ENCODE results near the gene ZBTB3. TPM values are rescaled to one million over a fixed set of nuclear protein-coding genes. Genes with fewer than 3 reads are reported as not detected.
A peak's percentile ranks its signal among the peaks of the same experiment; 100 is the strongest.
"Not testable (repeated sequence)": the region's sequence is repeated elsewhere in the genome, so short reads cannot be mapped to it uniquely, and the experiment has no call there.

The ZBTB3 gene
- total RNA-seq, 1 donor from 2014 or later, result 11.2 TPM

DNA sequence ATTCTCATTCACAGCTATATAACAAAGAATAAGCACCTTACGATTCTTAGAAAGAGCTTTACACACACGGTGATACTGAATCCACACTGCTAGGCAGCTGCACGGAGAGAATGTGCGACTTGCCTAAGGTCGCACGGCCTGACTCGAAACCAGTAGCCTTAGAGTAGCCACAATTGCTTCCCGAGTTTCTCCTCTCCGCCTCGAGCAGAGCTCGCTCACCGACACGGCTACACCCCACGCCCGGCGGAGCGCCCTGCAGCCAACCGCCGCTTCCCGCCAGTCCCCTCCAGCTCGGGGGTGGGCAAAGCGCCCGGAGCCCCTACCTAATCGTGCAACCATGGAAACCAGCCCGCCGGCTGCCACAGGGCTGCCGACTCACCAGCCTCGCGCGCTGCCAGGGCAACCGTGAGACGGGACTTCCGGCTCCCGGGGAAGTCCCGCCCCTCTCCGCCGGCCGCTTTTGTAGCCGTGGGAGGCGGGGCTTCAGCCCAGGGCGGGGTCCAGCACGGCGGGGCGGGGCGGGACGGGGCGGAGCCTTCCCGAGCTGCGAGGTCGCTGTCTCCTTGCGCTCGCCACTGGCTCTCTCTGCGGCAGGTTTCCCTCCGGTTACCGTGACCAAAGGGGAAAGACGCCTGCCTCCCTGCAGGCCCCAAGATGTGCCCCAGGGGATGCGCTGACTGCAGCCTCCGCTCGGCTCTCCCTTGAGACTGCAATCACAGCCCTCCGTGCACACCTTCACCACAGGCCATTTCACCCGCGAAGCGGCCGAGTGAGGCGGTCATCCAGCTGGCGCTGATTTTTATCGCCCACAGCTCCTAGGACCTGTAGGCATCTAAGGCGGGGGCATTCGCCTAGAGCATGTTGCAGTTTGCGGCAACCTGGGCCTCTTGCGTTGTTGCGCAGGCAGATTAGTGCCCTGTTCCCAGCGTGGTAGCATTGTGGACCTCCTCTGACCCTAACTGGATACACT lies 47.8 kb downstream of the ZBTB3 start:
- no peak for TF ChIP-seq EZH2 (IDR thresholded peaks at IDR 0.05; ENCODE audit: insufficient read depth, low read length)
- H3K9me3 Mint-ChIP-seq (ENCODE audit: unreplicated experiment), result no peaks in the 10 kb centered on the region
- Histone ChIP-seq H4K20me1 (ENCODE audit: insufficient read depth, low read length) (no peaks in the 10 kb centered on the region), H2AFZ (ENCODE audit: low read depth, low read length) (peak overlapping the region; percentile 50), H3K4me1 (ENCODE audit: insufficient read depth, low read length) (peaks cover 34% of the 10 kb centered on the region), H3K4me2 (ENCODE audit: low read length) (peak overlapping the region; percentile 94), H3K9ac (ENCODE audit: low read length) (peak overlapping the region; percentile 86), H3K79me2 (ENCODE audit: insufficient read depth, low read length) (peaks cover 5% of the 10 kb centered on the region), H3K27ac (ENCODE audit: low read depth, low read length) (peak overlapping the region; percentile 70), H3K4me3 (ENCODE audit: insufficient read depth, low read depth, low read length) (peak overlapping the region; percentile 77), H3K27me3 (ENCODE audit: insufficient read depth, low read length) (no peaks in the 10 kb centered on the region), H3K9me3 (ENCODE audit: insufficient read depth, low read depth, low read length) (no peaks in the 10 kb centered on the region), H3K36me3 (ENCODE audit: insufficient read depth, low read length) (peaks cover 14% of the 10 kb centered on the region)
- H3K27ac Mint-ChIP-seq (ENCODE audit: unreplicated experiment), result peak overlapping the region; percentile 93
- H3K4me1 Mint-ChIP-seq (ENCODE audit: low read depth, unreplicated experiment), result peaks cover 28% of the 10 kb centered on the region
- H3K36me3 Mint-ChIP-seq (ENCODE audit: low read depth, unreplicated experiment), result peaks cover 15% of the 10 kb centered on the region
- H3K27me3 Mint-ChIP-seq (ENCODE audit: low read depth, unreplicated experiment), result no peaks in the 10 kb centered on the region
- DNase-seq (ENCODE audit: low read depth) (peak; percentile 85), FAIRE-seq (no peak)
- peak overlapping the region; percentile 87 for H3K4me3 Mint-ChIP-seq (ENCODE audit: unreplicated experiment)

DNA sequence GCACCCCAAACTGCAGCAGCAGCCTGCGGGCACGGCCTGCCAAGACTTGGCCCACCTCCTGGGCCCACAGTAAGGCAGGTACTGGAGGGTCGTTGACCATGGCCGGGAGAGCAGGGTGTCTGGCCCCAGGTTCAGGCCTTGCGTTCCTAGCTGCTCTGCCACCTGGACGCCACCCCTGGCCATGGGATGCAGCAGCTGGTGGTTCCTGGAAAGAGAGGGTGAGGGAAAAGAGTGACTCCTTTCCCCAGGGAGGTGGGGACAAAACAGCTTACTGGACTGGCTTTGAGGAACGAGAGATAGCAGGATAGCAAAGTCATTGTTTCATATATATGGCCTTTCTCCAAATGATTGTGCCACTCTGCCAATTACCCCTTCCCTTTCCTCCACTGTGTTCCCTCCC lies 48.5 kb downstream of the ZBTB3 start:
- H3K4me3 ChIP-seq (ENCODE audit: insufficient read depth, low read depth, low read length), result peak overlapping the region; percentile 77
- no peak for FAIRE-seq
- no peak for DNase-seq (ENCODE audit: low read depth)
- no peaks in the 10 kb centered on the region for H3K27me3 Mint-ChIP-seq (ENCODE audit: low read depth, unreplicated experiment)
- H2AFZ ChIP-seq (ENCODE audit: low read depth, low read length), result peak overlapping the region; percentile 50
- no peaks in the 10 kb centered on the region for H4K20me1 ChIP-seq (ENCODE audit: insufficient read depth, low read length)
- peak overlapping the region; percentile 86 for H3K9ac ChIP-seq (ENCODE audit: low read length)
- no peaks in the 10 kb centered on the region for H3K27me3 ChIP-seq (ENCODE audit: insufficient read depth, low read length)
- H3K9me3 Mint-ChIP-seq (ENCODE audit: unreplicated experiment), result no peaks in the 10 kb centered on the region
- peak overlapping the region; percentile 70 for H3K27ac ChIP-seq (ENCODE audit: low read depth, low read length)
- peaks cover 28% of the 10 kb centered on the region for H3K4me1 Mint-ChIP-seq (ENCODE audit: low read depth, unreplicated experiment)
- H3K9me3 ChIP-seq (ENCODE audit: insufficient read depth, low read depth, low read length), result no peaks in the 10 kb centered on the region
- TF ChIP-seq, protein P1, sequence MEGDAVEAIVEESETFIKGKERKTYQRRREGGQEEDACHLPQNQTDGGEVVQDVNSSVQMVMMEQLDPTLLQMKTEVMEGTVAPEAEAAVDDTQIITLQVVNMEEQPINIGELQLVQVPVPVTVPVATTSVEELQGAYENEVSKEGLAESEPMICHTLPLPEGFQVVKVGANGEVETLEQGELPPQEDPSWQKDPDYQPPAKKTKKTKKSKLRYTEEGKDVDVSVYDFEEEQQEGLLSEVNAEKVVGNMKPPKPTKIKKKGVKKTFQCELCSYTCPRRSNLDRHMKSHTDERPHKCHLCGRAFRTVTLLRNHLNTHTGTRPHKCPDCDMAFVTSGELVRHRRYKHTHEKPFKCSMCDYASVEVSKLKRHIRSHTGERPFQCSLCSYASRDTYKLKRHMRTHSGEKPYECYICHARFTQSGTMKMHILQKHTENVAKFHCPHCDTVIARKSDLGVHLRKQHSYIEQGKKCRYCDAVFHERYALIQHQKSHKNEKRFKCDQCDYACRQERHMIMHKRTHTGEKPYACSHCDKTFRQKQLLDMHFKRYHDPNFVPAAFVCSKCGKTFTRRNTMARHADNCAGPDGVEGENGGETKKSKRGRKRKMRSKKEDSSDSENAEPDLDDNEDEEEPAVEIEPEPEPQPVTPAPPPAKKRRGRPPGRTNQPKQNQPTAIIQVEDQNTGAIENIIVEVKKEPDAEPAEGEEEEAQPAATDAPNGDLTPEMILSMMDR (IDR thresholded peaks at IDR 0.05; ENCODE audit: insufficient read depth, low read depth, low read length), result no peak
- TF ChIP-seq EZH2 (IDR thresholded peaks at IDR 0.05; ENCODE audit: insufficient read depth, low read length), result no peak
- peak overlapping the region; percentile 87 for H3K4me3 Mint-ChIP-seq (ENCODE audit: unreplicated experiment)
- H3K4me1 ChIP-seq (ENCODE audit: insufficient read depth, low read length), result peaks cover 34% of the 10 kb centered on the region
- peaks cover 11% of the 10 kb centered on the region for H3K36me3 Mint-ChIP-seq (ENCODE audit: low read depth, unreplicated experiment)
- peaks cover 5% of the 10 kb centered on the region for H3K79me2 ChIP-seq (ENCODE audit: insufficient read depth, low read length)
- peaks cover 13% of the 10 kb centered on the region for H3K36me3 ChIP-seq (ENCODE audit: insufficient read depth, low read length)
- peak overlapping the region; percentile 89 for H3K27ac Mint-ChIP-seq (ENCODE audit: unreplicated experiment)
- peak overlapping the region; percentile 94 for H3K4me2 ChIP-seq (ENCODE audit: low read length)

DNA sequence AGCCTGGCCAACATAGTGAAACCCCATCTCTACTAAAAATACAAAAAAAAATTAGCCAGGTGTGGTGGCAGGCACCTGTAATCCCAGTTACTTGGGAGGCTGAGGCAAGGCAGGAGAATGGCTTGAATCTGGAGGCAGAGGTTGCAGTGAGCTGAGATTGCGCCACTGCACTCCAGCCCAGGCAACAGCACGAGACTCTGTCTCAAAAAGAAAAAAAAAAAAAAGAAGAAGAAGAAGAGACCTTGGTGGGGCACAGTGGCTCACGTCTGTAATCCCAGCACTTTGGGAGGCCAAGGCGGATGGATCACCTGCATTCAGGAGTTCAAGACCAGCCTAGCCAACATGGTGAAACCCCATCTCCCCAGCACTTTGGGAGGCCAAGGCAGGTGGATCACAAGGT lies 50.0 kb downstream of the ZBTB3 start:
- H3K9me3 ChIP-seq (ENCODE audit: insufficient read depth, low read depth, low read length); H3K4me2 ChIP-seq (ENCODE audit: low read length); FAIRE-seq; H3K27me3 Mint-ChIP-seq (ENCODE audit: low read depth, unreplicated experiment); H3K9me3 Mint-ChIP-seq (ENCODE audit: unreplicated experiment); H2AFZ ChIP-seq (ENCODE audit: low read depth, low read length); H3K4me3 Mint-ChIP-seq (ENCODE audit: unreplicated experiment); DNase-seq (ENCODE audit: low read depth); H3K4me3 ChIP-seq (ENCODE audit: insufficient read depth, low read depth, low read length); H3K27me3 ChIP-seq (ENCODE audit: insufficient read depth, low read length); H4K20me1 ChIP-seq (ENCODE audit: insufficient read depth, low read length); H3K27ac ChIP-seq (ENCODE audit: low read depth, low read length); H3K9ac ChIP-seq (ENCODE audit: low read length); H3K36me3 Mint-ChIP-seq (ENCODE audit: low read depth, unreplicated experiment); H3K79me2 ChIP-seq (ENCODE audit: insufficient read depth, low read length); H3K27ac Mint-ChIP-seq (ENCODE audit: unreplicated experiment): not testable (repeated sequence)
- H3K4me1 Mint-ChIP-seq (ENCODE audit: low read depth, unreplicated experiment), result peaks cover 24% of the 10 kb centered on the region
- H3K4me1 ChIP-seq (ENCODE audit: insufficient read depth, low read length), result peaks cover 23% of the 10 kb centered on the region
- peaks cover 10% of the 10 kb centered on the region for H3K36me3 ChIP-seq (ENCODE audit: insufficient read depth, low read length)
